Stimulated activated CD8-positive, alpha-beta memory T cell treated with anti-CD3 and anti-CD28 coated beads, Interleukin-7, amount 100 ng/mL, for 24 hours (primary cell): ENCODE measurements around the gene FOCAD.
"Not testable (repeated sequence)": the region's sequence is repeated elsewhere in the genome, so short reads cannot be mapped to it uniquely, and the experiment has no call there.

Experiments
- DNase-seq: peaks from one replicate; pipeline ENCODE4 v3.0.0-alpha.2; 2020; ENCODE audit warnings: low read depth

The FOCAD gene

GRCh38 chr9:20673537-20673936 is 10.5 kb upstream of the FOCAD start:
- DNase-seq, result not testable (repeated sequence)

GRCh38 chr9:20681467-20681866 is 2.6 kb upstream of the FOCAD start:
- no peak for DNase-seq

GRCh38 chr9:20683351-20684034 is 566 bp upstream of the FOCAD start:
- DNase-seq, result peak; percentile 6

DNA sequence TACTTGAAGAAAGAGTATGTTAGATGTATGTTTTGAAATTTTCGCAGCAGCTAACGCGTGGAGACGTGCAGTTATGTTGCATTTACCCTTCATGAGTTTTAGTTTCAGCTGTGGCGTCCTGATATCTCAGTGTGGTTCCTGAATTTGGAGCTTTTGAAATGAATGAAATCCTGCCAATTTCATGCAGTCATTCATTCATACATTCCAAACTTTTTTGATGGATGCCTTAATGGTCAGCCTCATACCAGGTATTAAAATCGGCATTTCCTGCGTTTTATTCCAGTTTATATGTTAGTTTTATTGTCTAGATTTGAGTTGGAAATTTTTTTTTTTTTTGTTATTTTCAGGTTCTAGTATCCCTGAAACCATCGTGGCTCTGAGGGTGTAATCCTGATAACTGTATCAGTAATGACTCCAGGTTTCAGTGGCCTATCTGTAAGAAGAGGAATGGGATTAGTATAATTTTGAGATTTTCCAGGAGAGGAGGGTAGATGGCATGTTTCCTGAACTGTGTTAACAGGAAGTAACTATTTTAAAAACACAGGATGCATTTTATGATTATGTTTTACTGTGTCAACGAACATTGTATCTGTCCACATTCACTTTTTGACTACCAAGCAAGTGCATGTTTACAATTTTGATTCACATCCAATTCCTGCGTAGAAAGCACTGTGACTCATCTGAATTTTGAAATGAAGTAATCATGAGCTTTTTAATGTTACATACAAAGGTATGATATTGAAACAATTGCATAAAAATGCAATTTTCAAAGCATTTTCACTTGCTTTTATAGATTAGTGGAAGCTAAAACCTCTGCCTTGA is 1.0 kb downstream of the FOCAD start:
- no peak for DNase-seq

- no peak for DNase-seq
These were observed 1.7 kb downstream of the FOCAD start for GRCh38 chr9:20685769-20686168.

- DNase-seq, result no peak
These were observed 5.8 kb downstream of the FOCAD start for GRCh38 chr9:20689833-20690232.

- DNase-seq, result no peak
These were observed 8.5 kb downstream of the FOCAD start for GRCh38 chr9:20692554-20692953.

DNA sequence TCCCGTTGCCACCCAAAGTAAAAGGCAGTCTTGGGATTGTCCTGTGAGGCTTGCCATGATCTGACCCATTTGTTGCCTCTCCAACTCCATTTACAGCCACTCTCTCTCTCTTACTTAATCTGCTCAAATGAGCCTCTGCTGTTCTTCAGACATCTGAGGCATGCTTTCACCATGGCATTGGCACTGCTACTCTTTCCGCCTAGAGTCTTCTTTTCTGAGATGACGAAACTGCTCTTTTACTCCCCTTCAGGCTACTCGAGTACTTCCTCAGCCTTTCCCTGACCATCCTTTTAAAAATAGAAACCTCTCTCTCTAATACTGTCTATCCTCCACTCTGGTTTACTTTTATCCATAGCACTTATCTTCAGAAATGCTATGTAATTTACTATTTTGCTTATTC is 9.0 kb downstream of the FOCAD start:
- DNase-seq, result no peak

- no peak for DNase-seq
These were observed 10.2 kb downstream of the FOCAD start for GRCh38 chr9:20694248-20694647.

DNA sequence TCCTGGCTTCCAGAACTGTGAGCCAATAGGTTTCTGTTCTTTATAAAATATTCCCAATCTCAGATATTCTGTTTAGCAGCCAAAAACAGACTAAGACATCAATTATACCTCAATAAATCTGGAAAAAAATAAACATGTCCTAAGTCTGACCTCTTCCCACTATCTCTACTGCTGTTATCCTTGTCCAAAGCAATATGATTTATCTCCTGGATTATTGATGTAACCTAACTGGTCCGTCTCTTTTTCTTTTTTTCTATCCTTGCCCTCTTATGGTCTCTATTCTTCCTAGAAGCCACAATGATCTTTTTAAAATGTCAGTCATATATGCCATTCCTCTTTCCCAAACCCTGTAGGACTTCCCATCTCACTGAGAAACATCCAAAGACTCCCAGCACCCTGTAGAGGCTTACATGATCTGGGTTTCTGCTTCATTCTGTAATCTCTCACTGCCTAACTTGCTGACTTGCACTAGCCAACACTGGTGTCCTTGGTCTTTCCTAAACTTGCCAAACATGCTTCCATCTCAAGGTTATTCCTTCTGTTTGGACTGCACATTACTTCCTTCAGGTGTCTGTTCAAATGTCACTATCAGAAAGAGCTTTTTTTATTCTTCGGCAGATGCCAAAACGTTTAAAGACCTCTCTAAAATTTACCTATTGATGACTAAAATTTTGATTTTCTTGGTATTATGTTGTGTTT is 13.1 kb downstream of the FOCAD start:
- DNase-seq, result no peak

DNA sequence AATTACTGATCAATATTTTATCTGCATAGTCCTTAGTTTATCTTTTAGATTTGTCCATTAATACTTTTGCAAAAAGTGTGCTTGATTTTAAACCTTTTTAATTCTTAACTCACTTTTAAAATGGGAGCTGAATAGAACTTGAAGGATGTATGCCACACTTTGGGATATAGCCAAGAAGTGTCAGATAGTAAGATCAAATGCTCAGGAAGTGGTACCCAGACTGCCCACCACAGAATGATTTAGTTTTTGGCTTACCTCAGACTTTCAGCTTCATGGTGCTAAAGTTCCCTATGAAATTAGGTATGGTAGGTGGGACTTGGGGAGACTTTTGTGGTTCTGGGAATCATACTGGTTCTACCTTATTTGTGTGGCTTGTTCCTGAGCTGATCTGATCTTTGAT is 14.7 kb downstream of the FOCAD start:
- DNase-seq, result no peak

DNA sequence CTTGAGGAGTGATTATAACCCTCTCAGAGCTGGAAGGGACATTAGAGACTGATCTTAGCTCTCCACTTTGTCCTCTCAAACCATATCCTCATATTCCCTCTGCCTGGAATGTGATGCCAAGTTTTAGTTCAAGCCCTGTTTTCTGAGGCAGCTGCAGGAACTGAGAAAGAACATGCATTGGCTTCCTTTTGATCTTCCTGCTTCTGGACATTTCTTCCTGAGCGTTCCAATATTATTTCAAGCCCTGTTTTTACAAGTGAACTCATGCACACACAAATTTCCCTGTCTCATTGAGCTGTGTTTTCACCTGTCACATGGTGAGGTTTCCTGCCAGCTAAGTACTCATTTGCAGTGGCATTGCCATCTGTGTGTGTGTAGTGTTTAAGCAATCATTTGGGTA is 17.0 kb downstream of the FOCAD start:
- DNase-seq, result no peak

GRCh38 chr9:20702570-20702969 is 18.5 kb downstream of the FOCAD start:
- no peak for DNase-seq

- DNase-seq, result no peak
These were observed 19.1 kb downstream of the FOCAD start for GRCh38 chr9:20703146-20703545.

- no peak for DNase-seq
These were observed 23.6 kb downstream of the FOCAD start for GRCh38 chr9:20707708-20708107.

GRCh38 chr9:20713172-20713571 is 29.1 kb downstream of the FOCAD start:
- DNase-seq, result no peak

DNA sequence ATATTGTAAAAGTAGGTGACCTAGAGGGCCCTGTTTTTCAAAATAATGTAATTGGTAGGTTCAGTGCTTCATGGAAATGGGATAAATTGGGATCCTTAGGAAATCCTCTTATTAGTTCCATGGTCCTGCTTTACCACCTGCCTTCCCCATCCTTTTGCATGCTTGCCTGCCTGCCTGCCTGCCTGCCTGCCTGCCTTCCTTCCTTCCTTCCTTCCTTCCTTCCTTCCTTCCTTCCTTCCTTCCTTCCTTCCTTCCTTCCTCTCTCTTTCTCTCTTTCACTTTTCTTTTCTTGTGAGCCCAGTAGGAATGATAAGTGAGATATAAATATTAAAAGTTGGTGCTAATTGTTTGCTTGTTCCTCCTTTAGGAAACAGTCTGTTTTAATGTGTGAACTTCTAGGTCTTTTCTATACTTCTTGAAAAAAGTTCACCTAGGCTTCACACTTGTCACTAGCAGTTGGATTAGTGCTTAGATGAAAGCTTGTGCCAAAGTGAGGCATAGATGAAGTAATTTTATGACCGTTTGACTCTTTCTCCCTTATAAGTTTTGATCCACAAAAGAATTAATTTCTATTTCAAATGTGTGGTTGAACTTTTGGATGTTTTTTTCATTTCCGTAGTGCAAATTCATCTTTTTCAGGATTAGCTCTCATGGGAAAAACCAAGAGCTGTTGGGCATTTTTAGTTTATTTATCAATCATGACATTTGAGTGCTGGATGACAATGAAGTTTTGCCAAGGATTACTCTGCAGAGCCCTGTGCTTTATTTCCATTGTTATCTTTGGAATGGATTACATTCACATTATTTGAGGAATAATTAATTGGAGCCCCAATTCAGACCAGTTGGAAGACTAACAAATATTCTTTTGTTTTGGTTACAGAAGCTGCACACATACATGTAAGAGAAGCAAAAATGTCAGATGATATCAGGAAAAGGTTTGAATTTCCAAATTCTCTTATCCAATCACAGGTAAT is 30.7 kb downstream of the FOCAD start:
- no peak for DNase-seq

- no peak for DNase-seq
These were observed 38.2 kb downstream of the FOCAD start for GRCh38 chr9:20722221-20722620.

DNA sequence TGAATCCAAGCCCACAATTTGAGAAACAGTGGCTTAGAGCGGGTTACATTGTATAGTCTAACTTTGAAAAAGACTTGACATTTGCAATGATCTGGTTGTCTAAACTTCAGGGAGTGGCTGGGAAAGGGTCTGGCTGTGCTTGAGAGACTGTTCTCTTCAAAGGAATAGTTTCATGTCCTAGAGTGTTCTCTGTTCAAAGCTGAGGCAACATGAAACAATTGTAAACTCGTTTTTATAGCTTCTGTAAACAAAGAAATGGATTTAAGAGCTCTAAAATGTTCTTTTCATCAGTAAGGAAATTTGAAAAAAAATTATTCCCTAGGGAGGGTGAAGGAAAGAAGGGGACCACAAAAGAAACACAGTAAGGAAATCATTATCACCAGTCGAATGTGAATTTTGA is 41.6 kb downstream of the FOCAD start:
- no peak for DNase-seq

DNA sequence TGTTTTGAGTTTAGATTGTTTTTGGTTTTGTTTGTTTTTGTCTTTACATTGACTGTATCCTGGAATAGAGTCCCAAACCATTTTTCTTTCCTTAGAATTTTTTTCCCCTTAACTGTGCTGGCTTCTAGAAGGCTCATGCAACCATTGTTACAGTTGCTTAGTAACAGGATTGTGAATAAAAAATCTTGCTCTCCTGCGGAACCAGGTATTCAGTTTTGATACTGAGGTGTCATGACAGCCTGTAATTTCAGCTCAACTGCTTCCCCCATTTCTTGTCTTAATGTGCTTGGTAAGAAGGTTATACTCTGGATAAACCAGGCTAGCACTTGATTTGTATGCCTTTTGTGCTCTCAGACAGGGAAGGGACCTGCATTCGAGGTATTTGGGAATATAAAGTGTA is 42.1 kb downstream of the FOCAD start:
- no peak for DNase-seq

DNA sequence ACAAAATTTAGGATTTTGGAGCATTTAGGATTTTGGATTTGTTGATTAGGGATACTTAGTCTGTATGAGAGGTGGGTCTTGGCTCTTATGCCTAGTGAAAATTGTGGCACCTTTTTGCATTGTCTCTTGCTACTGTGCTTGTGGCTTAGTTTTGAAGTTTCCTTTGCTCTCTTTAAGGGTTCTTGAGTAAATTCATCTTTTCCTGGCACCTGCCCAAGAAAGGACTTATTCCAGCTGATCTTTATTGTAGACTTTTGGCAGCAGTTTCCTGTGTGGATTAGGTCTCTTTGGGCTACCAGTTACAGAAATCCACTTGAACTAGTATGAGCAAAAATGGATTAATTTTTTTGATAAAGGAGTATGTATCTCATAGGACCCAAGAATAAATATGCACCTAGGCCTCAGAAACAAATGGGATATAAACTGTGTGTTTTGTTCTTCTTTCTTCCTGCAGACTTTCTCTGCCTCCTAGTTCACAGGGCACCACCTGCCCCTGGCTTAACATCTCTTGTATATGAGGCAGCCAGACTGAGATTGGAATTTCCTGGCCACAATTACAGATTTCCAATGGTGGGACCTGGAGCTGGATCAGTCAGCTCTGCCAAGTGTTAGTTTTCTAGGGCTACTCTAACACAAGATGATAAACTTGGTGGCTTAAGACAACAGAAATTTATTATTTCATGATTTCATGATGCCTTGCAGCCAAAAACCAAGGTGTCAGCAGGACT is 44.6 kb downstream of the FOCAD start:
- no peak for DNase-seq
